Measurements from ENCODE around the gene PLCXD1. TPM values are rescaled to one million over a fixed set of nuclear protein-coding genes. Genes with fewer than 3 reads are reported as not detected.
A peak's percentile ranks its signal among the peaks of the same experiment; 100 is the strongest.
"Not testable (repeated sequence)": the region's sequence is repeated elsewhere in the genome, so short reads cannot be mapped to it uniquely, and the experiment has no call there.

PLCXD1 gene
- total RNA-seq, 4 donors from 2014 or later: 22.4 to 78.3 (median 54.2) TPM

- no peaks in the 10 kb centered on the region for H3K4me1 ChIP-seq
- H3K36me3 ChIP-seq: peaks cover 46% of the 10 kb centered on the region
- 65% methylated on average over 11 of the region's 11 CpGs for WGBS
- no peaks in the 10 kb centered on the region for H3K27me3 ChIP-seq
- H3K4me3 ChIP-seq: no peak overlapping the region
- H3K9me3 ChIP-seq: no peaks in the 10 kb centered on the region
- no peak overlapping the region for H3K27ac ChIP-seq
- no peak for TF ChIP-seq CTCF (IDR thresholded peaks at IDR 0.05)
- no peak for TF ChIP-seq POLR2A (IDR thresholded peaks at IDR 0.05)
- TF ChIP-seq EP300 (IDR thresholded peaks at IDR 0.05): no peak
- no peak for TF ChIP-seq POLR2AphosphoS5 (IDR thresholded peaks at IDR 0.05)
- peak in 1 of 2 donors; percentile 49 for DNase-seq (ENCODE audit: low spot score in 2 of 2)
Observed at GRCh38 chrX:348461-349117, 67.4 kb downstream of the PLCXD1 start.

GRCh38 chrX:349196-349595, 68.0 kb downstream of the PLCXD1 start:
- Histone ChIP-seq H3K4me1 (no peaks in the 10 kb centered on the region), H3K27ac (no peak overlapping the region), H3K27me3 (no peaks in the 10 kb centered on the region), H3K4me3 (no peak overlapping the region), H3K36me3 (peaks cover 45% of the 10 kb centered on the region), H3K9me3 (no peaks in the 10 kb centered on the region)
- peak in 1 of 2 donors; percentile 68 for DNase-seq (ENCODE audit: low spot score in 2 of 2)
- TF ChIP-seq CTCF (IDR thresholded peaks at IDR 0.05): no peak
- TF ChIP-seq EP300 (IDR thresholded peaks at IDR 0.05): no peak
- no peak for TF ChIP-seq POLR2A (IDR thresholded peaks at IDR 0.05)
- no peak for TF ChIP-seq POLR2AphosphoS5 (IDR thresholded peaks at IDR 0.05)
- 93% methylated on average over 15 of the region's 18 CpGs for WGBS

GRCh38 chrX:349702-350101, 68.5 kb downstream of the PLCXD1 start:
- DNase-seq (ENCODE audit: low spot score in 2 of 2): peak in 1 of 2 donors; percentile 58
- no peaks in the 10 kb centered on the region for H3K27me3 ChIP-seq
- 90% methylated on average over 10 of the region's 10 CpGs for WGBS
- no peaks in the 10 kb centered on the region for H3K9me3 ChIP-seq
- H3K27ac ChIP-seq: no peak overlapping the region
- H3K4me3 ChIP-seq: no peak overlapping the region
- TF ChIP-seq POLR2AphosphoS5 (IDR thresholded peaks at IDR 0.05): no peak
- TF ChIP-seq POLR2A (IDR thresholded peaks at IDR 0.05): no peak
- TF ChIP-seq EP300 (IDR thresholded peaks at IDR 0.05): no peak
- TF ChIP-seq CTCF (IDR thresholded peaks at IDR 0.05): no peak
- peaks cover 42% of the 10 kb centered on the region for H3K36me3 ChIP-seq
- H3K4me1 ChIP-seq: no peaks in the 10 kb centered on the region

- Histone ChIP-seq H3K27me3 (no peaks in the 10 kb centered on the region), H3K36me3 (peaks cover 40% of the 10 kb centered on the region), H3K4me1 (no peaks in the 10 kb centered on the region), H3K27ac (no peak overlapping the region), H3K9me3 (no peaks in the 10 kb centered on the region), H3K4me3 (no peak overlapping the region)
- no peak for DNase-seq (ENCODE audit: low spot score in 2 of 2)
- no peak for TF ChIP-seq CTCF (IDR thresholded peaks at IDR 0.05)
- 89% methylated on average over 20 of the region's 20 CpGs for WGBS
Observed at GRCh38 chrX:350148-350533, 69.0 kb downstream of the PLCXD1 start.

GRCh38 chrX:350534-351323, 69.5 kb downstream of the PLCXD1 start:
- WGBS: 95% methylated on average over 54 of the region's 61 CpGs
- Histone ChIP-seq H3K27me3 (no peaks in the 10 kb centered on the region), H3K4me3 (no peak overlapping the region), H3K9me3 (no peaks in the 10 kb centered on the region), H3K4me1 (no peaks in the 10 kb centered on the region), H3K36me3 (peaks cover 40% of the 10 kb centered on the region), H3K27ac (no peak overlapping the region)
- TF ChIP-seq POLR2A (IDR thresholded peaks at IDR 0.05): no peak
- TF ChIP-seq CTCF (IDR thresholded peaks at IDR 0.05): no peak
- DNase-seq (ENCODE audit: low spot score in 2 of 2): no peak

GRCh38 chrX:351324-351641, 70.1 kb downstream of the PLCXD1 start:
- not testable (repeated sequence) for H3K4me3 ChIP-seq; DNase-seq (ENCODE audit: low spot score in 2 of 2); H3K9me3 ChIP-seq; H3K27ac ChIP-seq; H3K4me1 ChIP-seq; H3K27me3 ChIP-seq
- H3K36me3 ChIP-seq: peaks cover 38% of the 10 kb centered on the region
- 98% methylated on average over 5 of the region's 13 CpGs for WGBS
